Measurements from ENCODE around the gene IQCM.

- TF ChIP-seq TCF7L2 (IDR thresholded peaks at IDR 0.05; ENCODE audit: low read depth, low read length) (no peak), CTCF (IDR thresholded peaks at IDR 0.05) (no peak), SIN3A (IDR thresholded peaks at IDR 0.05; ENCODE audit: borderline replicate concordance, insufficient read depth, low read depth, low read length) (no peak), POLR2AphosphoS5 (IDR thresholded peaks at IDR 0.05; ENCODE audit: low read depth, low read length) (no peak)
These were observed 169.9 kb downstream of the IQCM start for GRCh38 chr4:149645790-149646189.
